WI38 (cell line): ENCODE measurements around the gene ISG15.
"Not testable (repeated sequence)": the region's sequence is repeated elsewhere in the genome, so short reads cannot be mapped to it uniquely, and the experiment has no call there.

ENCODE experiments used
- H3K4me3 ChIP-seq: 2 replicates; pipeline ENCODE4 v1.5.1; 2011; ENCODE audit warnings: low read depth, mild to moderate bottlenecking, control low read depth, low read length
- CTCF ChIP-seq: IDR thresholded peaks from 2 replicates; pipeline ENCODE4 v1.5.1; 2012; ENCODE audit warnings: low read depth, mild to moderate bottlenecking, control low read depth, low read length

The ISG15 gene

GRCh38 chr1:1014799-1015681, 1.7 kb downstream of the ISG15 start:
- TF ChIP-seq CTCF = peak; percentile 37
- H3K4me3 ChIP-seq = peak overlapping the region; percentile 81

- H3K4me3 ChIP-seq = not testable (repeated sequence)
These were observed 4.4 kb downstream of the ISG15 start for GRCh38 chr1:1017397-1018320.

- not testable (repeated sequence) for H3K4me3 ChIP-seq
These were observed 5.0 kb downstream of the ISG15 start for GRCh38 chr1:1018321-1018685.

GRCh38 chr1:1019122-1019999, 6.1 kb downstream of the ISG15 start:
- TF ChIP-seq CTCF = 0 out of 2 replicates have a peak, but pooled peaks have one; percentile 10
- peak overlapping the region; percentile 40 for H3K4me3 ChIP-seq

- peak within 1 kb of the TSS; percentile 68 for H3K4me3 ChIP-seq
- TF ChIP-seq CTCF = no peak
These were observed 6.7 kb downstream of the ISG15 start, which contains the start of gene AGRN for GRCh38 chr1:1020000-1020404. Gene AGRN (plus strand): TSS chr1:1020120. CDS start chr1:1020173, 53 bp downstream.

- no peak for TF ChIP-seq CTCF
- H3K4me3 ChIP-seq = peak overlapping the region; percentile 68
These were observed 7.2 kb downstream of the ISG15 start for GRCh38 chr1:1020415-1021009.

GRCh38 chr1:1021010-1021919, 8.0 kb downstream of the ISG15 start:
- H3K4me3 ChIP-seq = peak overlapping the region; percentile 68
- TF ChIP-seq CTCF = no peak
